Activated T-cell treated with anti-CD3 and anti-CD28 coated beads, Interleukin-2, amount 50 U/mL, for 24 hours (primary cell): Measurements from ENCODE around the gene SRSF7.
"Not testable (repeated sequence)": the region's sequence is repeated elsewhere in the genome, so short reads cannot be mapped to it uniquely, and the experiment has no call there.

ENCODE experiments used
- DNase-seq: peaks from one replicate; pipeline ENCODE4 v3.0.0-alpha.2; 2020
- H3K27ac Mint-ChIP-seq: 2 replicates; pipeline ENCODE4 v1.8.0; 2020; ENCODE audit warnings: mild to moderate bottlenecking, mixed read lengths
- H3K27me3 Mint-ChIP-seq: 2 replicates; pipeline ENCODE4 v1.8.0; 2020; ENCODE audit warnings: mixed read lengths
- H3K36me3 Mint-ChIP-seq: 2 replicates; pipeline ENCODE4 v1.8.0; 2020; ENCODE audit warnings: low read depth, mixed read lengths
- H3K4me1 Mint-ChIP-seq: 2 replicates; pipeline ENCODE4 v1.8.0; 2020; ENCODE audit warnings: low read depth, mixed read lengths
- H3K4me3 Mint-ChIP-seq: 2 replicates; pipeline ENCODE4 v1.8.0; 2020; ENCODE audit warnings: mild to moderate bottlenecking, moderate library complexity, mixed read lengths
- H3K9me3 Mint-ChIP-seq: 2 replicates; pipeline ENCODE4 v1.8.0; 2020; ENCODE audit warnings: mixed read lengths

Gene SRSF7

GRCh38 chr2:38709567-38710194, 41.5 kb downstream of the SRSF7 start:
- H3K36me3 Mint-ChIP-seq = peaks cover 77% of the 10 kb centered on the region
- H3K9me3 Mint-ChIP-seq = peaks cover 3% of the 10 kb centered on the region
- H3K4me1 Mint-ChIP-seq = peaks cover 74% of the 10 kb centered on the region
- peak; percentile 60 for DNase-seq
- peak overlapping the region; percentile 93 for H3K27ac Mint-ChIP-seq
- H3K4me3 Mint-ChIP-seq = peak overlapping the region; percentile 54
- no peaks in the 10 kb centered on the region for H3K27me3 Mint-ChIP-seq

- Mint-ChIP-seq H3K4me3 (peak overlapping the region; percentile 54), H3K36me3 (peaks cover 74% of the 10 kb centered on the region), H3K4me1 (peaks cover 71% of the 10 kb centered on the region), H3K9me3 (peaks cover 3% of the 10 kb centered on the region), H3K27me3 (no peaks in the 10 kb centered on the region), H3K27ac (peak overlapping the region; percentile 93)
- DNase-seq = peak; percentile 37
Measured at GRCh38 chr2:38708900-38709566, 42.1 kb downstream of the SRSF7 start.

DNA sequence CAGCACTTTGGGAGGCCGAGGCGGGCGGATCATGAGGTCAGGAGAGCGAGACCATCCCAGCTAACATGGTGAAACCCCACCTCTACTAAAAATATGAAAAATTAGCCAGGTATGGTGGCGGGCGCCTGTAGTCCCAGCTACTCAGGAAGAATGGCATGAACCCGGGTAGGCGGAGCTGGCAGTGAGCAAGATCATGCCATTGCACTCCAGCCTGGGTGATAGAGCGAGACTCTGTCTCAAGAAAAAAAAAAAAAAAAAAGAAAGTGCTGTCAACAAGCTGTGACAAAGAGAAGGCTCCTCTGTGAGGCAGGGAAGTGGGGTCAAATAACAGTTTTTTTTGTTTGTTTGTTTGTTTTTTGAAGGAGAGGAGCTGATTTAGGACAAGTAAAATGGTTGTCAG, 42.7 kb downstream of the SRSF7 start:
- not testable (repeated sequence) for H3K9me3 Mint-ChIP-seq, H3K27me3 Mint-ChIP-seq, DNase-seq
- H3K27ac Mint-ChIP-seq = peak overlapping the region; percentile 93
- H3K36me3 Mint-ChIP-seq = peaks cover 71% of the 10 kb centered on the region
- H3K4me3 Mint-ChIP-seq = peak overlapping the region; percentile 54
- H3K4me1 Mint-ChIP-seq = peaks cover 68% of the 10 kb centered on the region

- no peaks in the 10 kb centered on the region for H3K27me3 Mint-ChIP-seq
- no peak overlapping the region for H3K4me3 Mint-ChIP-seq
- peaks cover 61% of the 10 kb centered on the region for H3K36me3 Mint-ChIP-seq
- peak overlapping the region; percentile 64 for H3K27ac Mint-ChIP-seq
- H3K9me3 Mint-ChIP-seq = peaks cover 3% of the 10 kb centered on the region
- no peak for DNase-seq
- peaks cover 63% of the 10 kb centered on the region for H3K4me1 Mint-ChIP-seq
Measured at GRCh38 chr2:38706846-38707345, 44.3 kb downstream of the SRSF7 start.

GRCh38 chr2:38704664-38705063, 46.5 kb downstream of the SRSF7 start:
- Mint-ChIP-seq H3K4me3 (no peak overlapping the region), H3K27me3 (no peaks in the 10 kb centered on the region), H3K27ac (no peak overlapping the region), H3K9me3 (no peaks in the 10 kb centered on the region), H3K4me1 (peaks cover 71% of the 10 kb centered on the region), H3K36me3 (peaks cover 55% of the 10 kb centered on the region)
- no peak for DNase-seq

GRCh38 chr2:38703336-38703735, 47.8 kb downstream of the SRSF7 start:
- H3K27me3 Mint-ChIP-seq, H3K4me3 Mint-ChIP-seq, H3K9me3 Mint-ChIP-seq, DNase-seq, H3K27ac Mint-ChIP-seq: not testable (repeated sequence)
- Mint-ChIP-seq H3K4me1 (peaks cover 61% of the 10 kb centered on the region), H3K36me3 (peaks cover 57% of the 10 kb centered on the region)

DNA sequence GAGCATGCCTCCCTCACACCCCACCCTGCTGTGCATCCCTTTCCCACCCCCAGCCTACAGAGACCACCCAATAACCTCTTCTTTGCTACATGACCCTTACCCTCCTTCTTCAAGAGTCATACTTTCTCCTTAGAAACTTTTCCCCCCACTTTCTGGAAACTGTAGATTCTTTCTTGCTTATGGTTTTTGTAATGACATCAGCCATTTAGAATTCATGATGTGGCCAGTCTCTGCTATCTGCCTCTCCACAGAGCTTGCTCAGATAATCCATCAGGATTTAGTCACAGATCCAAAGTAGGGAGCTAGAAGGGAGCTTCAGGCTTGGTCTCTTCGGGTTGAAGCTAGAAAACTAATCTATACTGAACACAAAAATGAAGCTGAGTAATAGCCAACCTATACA, 48.7 kb downstream of the SRSF7 start:
- Mint-ChIP-seq H3K27ac (peak overlapping the region; percentile 85), H3K4me3 (no peak overlapping the region), H3K36me3 (peaks cover 58% of the 10 kb centered on the region), H3K27me3 (no peaks in the 10 kb centered on the region), H3K9me3 (no peaks in the 10 kb centered on the region), H3K4me1 (peaks cover 63% of the 10 kb centered on the region)
- no peak for DNase-seq

DNA sequence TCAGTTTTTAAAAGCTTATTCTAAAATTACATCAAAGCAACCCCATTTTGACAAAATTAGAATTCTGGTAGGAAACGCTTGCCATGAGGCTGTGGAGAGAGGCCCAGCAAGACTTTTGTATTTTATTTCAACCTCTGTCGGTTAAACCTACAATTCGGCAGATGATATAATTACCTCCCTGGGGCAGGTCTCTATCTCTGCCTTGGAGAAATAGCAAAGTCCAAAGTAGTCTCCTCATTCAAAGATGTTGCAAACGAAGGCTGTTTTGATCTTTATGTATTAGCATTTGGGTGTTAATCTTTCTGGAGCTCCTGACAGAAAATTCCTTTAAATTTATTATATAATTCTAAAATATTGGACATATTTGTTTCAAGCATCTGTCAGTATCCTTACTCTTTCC, 49.6 kb downstream of the SRSF7 start:
- peak overlapping the region; percentile 84 for H3K27ac Mint-ChIP-seq

GRCh38 chr2:38700881-38701458, 50.2 kb downstream of the SRSF7 start:
- Mint-ChIP-seq H3K9me3 (no peaks in the 10 kb centered on the region), H3K36me3 (peaks cover 58% of the 10 kb centered on the region), H3K4me1 (peaks cover 64% of the 10 kb centered on the region), H3K4me3 (peak overlapping the region; percentile 37), H3K27me3 (no peaks in the 10 kb centered on the region), H3K27ac (peak overlapping the region; percentile 84)
- no peak for DNase-seq

More for the DNA sequence above, 49.6 kb downstream of the SRSF7 start:
- Mint-ChIP-seq H3K4me3 (no peak overlapping the region), H3K9me3 (no peaks in the 10 kb centered on the region), H3K4me1 (peaks cover 62% of the 10 kb centered on the region), H3K27me3 (no peaks in the 10 kb centered on the region), H3K36me3 (peaks cover 57% of the 10 kb centered on the region)
- no peak for DNase-seq

GRCh38 chr2:38700113-38700785, 50.9 kb downstream of the SRSF7 start:
- H3K36me3 Mint-ChIP-seq = peaks cover 59% of the 10 kb centered on the region
- no peak for DNase-seq
- H3K4me3 Mint-ChIP-seq = peak overlapping the region; percentile 37
- no peaks in the 10 kb centered on the region for H3K9me3 Mint-ChIP-seq
- peak overlapping the region; percentile 84 for H3K27ac Mint-ChIP-seq
- no peaks in the 10 kb centered on the region for H3K27me3 Mint-ChIP-seq
- peaks cover 61% of the 10 kb centered on the region for H3K4me1 Mint-ChIP-seq

GRCh38 chr2:38698467-38699003, 52.6 kb downstream of the SRSF7 start:
- H3K9me3 Mint-ChIP-seq = no peaks in the 10 kb centered on the region
- H3K27ac Mint-ChIP-seq = peak overlapping the region; percentile 57
- no peak overlapping the region for H3K4me3 Mint-ChIP-seq
- peaks cover 61% of the 10 kb centered on the region for H3K4me1 Mint-ChIP-seq
- H3K27me3 Mint-ChIP-seq = no peaks in the 10 kb centered on the region
- DNase-seq = no peak
- peaks cover 61% of the 10 kb centered on the region for H3K36me3 Mint-ChIP-seq

- Mint-ChIP-seq H3K4me1 (peaks cover 66% of the 10 kb centered on the region), H3K36me3 (peaks cover 67% of the 10 kb centered on the region), H3K4me3 (peak overlapping the region; percentile 30), H3K27ac (peak overlapping the region; percentile 82), H3K9me3 (no peaks in the 10 kb centered on the region), H3K27me3 (no peaks in the 10 kb centered on the region)
- no peak for DNase-seq
Measured at GRCh38 chr2:38697116-38697840, 53.9 kb downstream of the SRSF7 start.
